Measurements from ENCODE around the gene CHCHD3. TPM values are rescaled to one million over a fixed set of nuclear protein-coding genes. Genes with fewer than 3 reads are reported as not detected.

Gene CHCHD3
- total and polyA plus RNA-seq, 2 donors (not counting 1 experiment from before 2014, with no cell fraction given) = 80.8 to 94.0 TPM

GRCh38 chr7:133023370-133024071 lies 58.4 kb downstream of the CHCHD3 start:
- H2AFZ ChIP-seq (ENCODE audit: low read length) = no peak overlapping the region
- no peak overlapping the region for H3K4me3 ChIP-seq (replicated peaks in 1 of 4; ENCODE audit: control extremely low read depth in 1 of 4, insufficient read depth in 1 of 4, low read depth in 3 of 4, low read length in 4 of 4)
- no peaks in the 10 kb centered on the region for H3K36me3 ChIP-seq (ENCODE audit: control insufficient read depth, insufficient read depth, low read length)
- no peak overlapping the region for H3K9ac ChIP-seq (ENCODE audit: insufficient read depth, low read length)
- H3K9me3 ChIP-seq (ENCODE audit: control insufficient read depth, insufficient read depth, low read depth, low read length) = no peaks in the 10 kb centered on the region
- no peaks in the 10 kb centered on the region for H3K79me2 ChIP-seq (ENCODE audit: control insufficient read depth, insufficient read depth, low read length)
- TF ChIP-seq EZH2 (IDR thresholded peaks at IDR 0.05; ENCODE audit: low read length, missing control alignments) = no peak
- TF ChIP-seq, protein P1, sequence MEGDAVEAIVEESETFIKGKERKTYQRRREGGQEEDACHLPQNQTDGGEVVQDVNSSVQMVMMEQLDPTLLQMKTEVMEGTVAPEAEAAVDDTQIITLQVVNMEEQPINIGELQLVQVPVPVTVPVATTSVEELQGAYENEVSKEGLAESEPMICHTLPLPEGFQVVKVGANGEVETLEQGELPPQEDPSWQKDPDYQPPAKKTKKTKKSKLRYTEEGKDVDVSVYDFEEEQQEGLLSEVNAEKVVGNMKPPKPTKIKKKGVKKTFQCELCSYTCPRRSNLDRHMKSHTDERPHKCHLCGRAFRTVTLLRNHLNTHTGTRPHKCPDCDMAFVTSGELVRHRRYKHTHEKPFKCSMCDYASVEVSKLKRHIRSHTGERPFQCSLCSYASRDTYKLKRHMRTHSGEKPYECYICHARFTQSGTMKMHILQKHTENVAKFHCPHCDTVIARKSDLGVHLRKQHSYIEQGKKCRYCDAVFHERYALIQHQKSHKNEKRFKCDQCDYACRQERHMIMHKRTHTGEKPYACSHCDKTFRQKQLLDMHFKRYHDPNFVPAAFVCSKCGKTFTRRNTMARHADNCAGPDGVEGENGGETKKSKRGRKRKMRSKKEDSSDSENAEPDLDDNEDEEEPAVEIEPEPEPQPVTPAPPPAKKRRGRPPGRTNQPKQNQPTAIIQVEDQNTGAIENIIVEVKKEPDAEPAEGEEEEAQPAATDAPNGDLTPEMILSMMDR (conservative IDR thresholded peaks at IDR 0.05 in 1 of 2, IDR thresholded peaks at IDR 0.05 in 1 of 2; ENCODE audit: low read depth in 1 of 2, low read length in 2 of 2) = no peak
- no peaks in the 10 kb centered on the region for H4K20me1 ChIP-seq (ENCODE audit: control insufficient read depth, extremely low read depth, insufficient read depth, low read length)
- H3K4me1 ChIP-seq (ENCODE audit: control insufficient read depth, extremely low read depth, insufficient read depth, low read length) = no peaks in the 10 kb centered on the region
- H3K4me2 ChIP-seq (ENCODE audit: extremely low read depth, insufficient read depth, low read length) = no peak overlapping the region
- DNase-seq (ENCODE audit: low read depth in 2 of 2) = peak in 1 of 2 donors; percentile 65
- H3K27me3 ChIP-seq (ENCODE audit: control insufficient read depth, insufficient read depth, low read length) = no peaks in the 10 kb centered on the region
- no peak overlapping the region for H3K27ac ChIP-seq (ENCODE audit: insufficient read depth, low read length)

- H3K4me1 ChIP-seq (ENCODE audit: control insufficient read depth, extremely low read depth, insufficient read depth, low read length) = no peaks in the 10 kb centered on the region
- H3K9me3 ChIP-seq (ENCODE audit: control insufficient read depth, insufficient read depth, low read depth, low read length) = no peaks in the 10 kb centered on the region
- no peaks in the 10 kb centered on the region for H4K20me1 ChIP-seq (ENCODE audit: control insufficient read depth, extremely low read depth, insufficient read depth, low read length)
- H3K27me3 ChIP-seq (ENCODE audit: control insufficient read depth, insufficient read depth, low read length) = no peaks in the 10 kb centered on the region
- H3K9ac ChIP-seq (ENCODE audit: insufficient read depth, low read length) = no peak overlapping the region
- no peak overlapping the region for H3K27ac ChIP-seq (ENCODE audit: insufficient read depth, low read length)
- TF ChIP-seq, protein P1 (conservative IDR thresholded peaks at IDR 0.05 in 1 of 2, IDR thresholded peaks at IDR 0.05 in 1 of 2; ENCODE audit: low read depth in 1 of 2, low read length in 2 of 2) = no peak
- no peak for TF ChIP-seq EZH2 (IDR thresholded peaks at IDR 0.05; ENCODE audit: low read length, missing control alignments)
- H3K4me2 ChIP-seq (ENCODE audit: extremely low read depth, insufficient read depth, low read length) = no peak overlapping the region
- H3K36me3 ChIP-seq (ENCODE audit: control insufficient read depth, insufficient read depth, low read length) = no peaks in the 10 kb centered on the region
- DNase-seq (ENCODE audit: low read depth in 2 of 2) = no peak
- no peak overlapping the region for H2AFZ ChIP-seq (ENCODE audit: low read length)
- H3K4me3 ChIP-seq (replicated peaks in 1 of 4; ENCODE audit: control extremely low read depth in 1 of 4, insufficient read depth in 1 of 4, low read depth in 3 of 4, low read length in 4 of 4) = no peak overlapping the region
- H3K79me2 ChIP-seq (ENCODE audit: control insufficient read depth, insufficient read depth, low read length) = no peaks in the 10 kb centered on the region
Measured at GRCh38 chr7:133022661-133023060, 59.2 kb downstream of the CHCHD3 start.

DNA sequence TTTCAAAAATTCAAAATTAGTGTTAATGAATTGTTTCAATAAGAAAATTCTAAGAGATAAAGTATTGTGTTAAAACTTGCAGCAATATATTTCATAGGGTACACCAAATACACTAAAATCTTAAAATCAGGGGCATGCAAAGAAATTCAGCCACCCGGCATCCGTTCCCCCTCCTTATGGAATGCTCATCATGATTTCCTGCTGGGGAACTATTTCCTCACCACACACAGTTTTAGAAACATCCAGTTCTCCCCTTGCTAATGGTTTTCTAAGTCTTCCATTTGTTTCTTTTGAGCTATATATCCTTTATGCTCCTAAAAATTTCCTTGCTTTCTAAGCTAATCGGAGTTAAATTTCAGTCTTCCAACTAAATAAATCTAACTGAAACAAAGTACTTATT lies 60.7 kb downstream of the CHCHD3 start:
- H3K9ac ChIP-seq (ENCODE audit: insufficient read depth, low read length) = no peak overlapping the region
- no peaks in the 10 kb centered on the region for H4K20me1 ChIP-seq (ENCODE audit: control insufficient read depth, extremely low read depth, insufficient read depth, low read length)
- no peaks in the 10 kb centered on the region for H3K4me1 ChIP-seq (ENCODE audit: control insufficient read depth, extremely low read depth, insufficient read depth, low read length)
- TF ChIP-seq, protein P1 (conservative IDR thresholded peaks at IDR 0.05 in 1 of 2, IDR thresholded peaks at IDR 0.05 in 1 of 2; ENCODE audit: low read depth in 1 of 2, low read length in 2 of 2) = no peak
- TF ChIP-seq EZH2 (IDR thresholded peaks at IDR 0.05; ENCODE audit: low read length, missing control alignments) = no peak
- no peaks in the 10 kb centered on the region for H3K27me3 ChIP-seq (ENCODE audit: control insufficient read depth, insufficient read depth, low read length)
- no peak overlapping the region for H3K27ac ChIP-seq (ENCODE audit: insufficient read depth, low read length)
- H3K79me2 ChIP-seq (ENCODE audit: control insufficient read depth, insufficient read depth, low read length) = no peaks in the 10 kb centered on the region
- H3K36me3 ChIP-seq (ENCODE audit: control insufficient read depth, insufficient read depth, low read length) = no peaks in the 10 kb centered on the region
- no peak overlapping the region for H2AFZ ChIP-seq (ENCODE audit: low read length)
- no peak for DNase-seq (ENCODE audit: low read depth in 2 of 2)
- no peaks in the 10 kb centered on the region for H3K9me3 ChIP-seq (ENCODE audit: control insufficient read depth, insufficient read depth, low read depth, low read length)
- no peak overlapping the region for H3K4me3 ChIP-seq (replicated peaks in 1 of 4; ENCODE audit: control extremely low read depth in 1 of 4, insufficient read depth in 1 of 4, low read depth in 3 of 4, low read length in 4 of 4)
- no peak overlapping the region for H3K4me2 ChIP-seq (ENCODE audit: extremely low read depth, insufficient read depth, low read length)
